Stomach smooth muscle (tissue), 2 donors: ENCODE results near the gene MSS51.

ENCODE experiments used
- H3K27ac ChIP-seq: one replicate; pipeline ENCODE4 v1.7.0; 2013; ENCODE audit warnings: mild to moderate bottlenecking, low read length, inconsistent platforms
- H3K27me3 ChIP-seq, 2 donors: one replicate each; pipeline ENCODE4 v1.7.0; 2013; ENCODE audit warnings: low read length in 2 of 2; ENCODE audit not compliant: insufficient read depth in 2 of 2, control insufficient read depth in 1 of 2
- H3K36me3 ChIP-seq, 2 donors: one replicate each; pipeline ENCODE4 v1.7.0; 2013; ENCODE audit warnings: low read length in 2 of 2; ENCODE audit not compliant: control insufficient read depth in 2 of 2, insufficient read depth in 2 of 2
- H3K4me1 ChIP-seq: one replicate; pipeline ENCODE4 v1.7.0; 2013; ENCODE audit warnings: low read length; ENCODE audit not compliant: control insufficient read depth, insufficient read depth
- H3K4me3 ChIP-seq, 2 donors: one replicate each; pipeline ENCODE4 v1.7.0; 2013; ENCODE audit warnings: low read length in 2 of 2
- H3K9ac ChIP-seq, 2 donors: one replicate each; pipeline ENCODE4 v1.7.0; 2013; ENCODE audit warnings: low read length in 2 of 2, mild to moderate bottlenecking in 1 of 2
- H3K9me3 ChIP-seq, 2 donors: one replicate each; pipeline ENCODE4 v1.7.0; 2013; ENCODE audit warnings: low read length in 2 of 2; ENCODE audit not compliant: control insufficient read depth in 2 of 2
- donor health status: healthy.
- donor health status: Pancreatic carcinoma.

Gene MSS51

GRCh38 chr10:73433538-73433867, at the start of gene MSS51:
MSS51 (minus strand) TSS chr10:73433561; CDS start chr10:73428284, 5,277 bp downstream.
- Histone ChIP-seq H3K27ac (no peak within 1 kb of the TSS), H3K4me3 (no peak within 1 kb of the TSS), H3K9me3 (no peaks in the 10 kb centered on the region), H3K9ac (no peak within 1 kb of the TSS), H3K36me3 (peaks cover 21 to 22% of the 10 kb centered on the region in 2 donors), H3K27me3 (no peaks in the 10 kb centered on the region), H3K4me1 (no peaks in the 10 kb centered on the region)

- H3K27me3 ChIP-seq = no peaks in the 10 kb centered on the region
- peaks cover 20 to 23% of the 10 kb centered on the region in 2 donors for H3K36me3 ChIP-seq
- H3K4me1 ChIP-seq = no peaks in the 10 kb centered on the region
- no peak overlapping the region for H3K9ac ChIP-seq
- H3K9me3 ChIP-seq = no peaks in the 10 kb centered on the region
- H3K27ac ChIP-seq = no peak overlapping the region
- H3K4me3 ChIP-seq = no peak overlapping the region
These were observed 46.8 kb upstream of the MSS51 start for GRCh38 chr10:73480158-73480557.

- Histone ChIP-seq H3K27ac (no peak overlapping the region), H3K9me3 (no peaks in the 10 kb centered on the region), H3K4me3 (no peak overlapping the region), H3K27me3 (no peaks in the 10 kb centered on the region), H3K9ac (no peak overlapping the region), H3K36me3 (peaks cover 20 to 28% of the 10 kb centered on the region in 2 donors), H3K4me1 (no peaks in the 10 kb centered on the region)
These were observed 45.3 kb upstream of the MSS51 start for GRCh38 chr10:73478636-73479035.

- no peak overlapping the region for H3K27ac ChIP-seq
- peaks cover 27 to 39% of the 10 kb centered on the region in 2 donors for H3K36me3 ChIP-seq
- no peaks in the 10 kb centered on the region for H3K4me1 ChIP-seq
These were observed 37.9 kb upstream of the MSS51 start for GRCh38 chr10:73471226-73471625.

GRCh38 chr10:73469579-73469978, 36.2 kb upstream of the MSS51 start:
- H3K27me3 ChIP-seq = no peaks in the 10 kb centered on the region
- H3K36me3 ChIP-seq = peaks cover 17 to 41% of the 10 kb centered on the region in 2 donors
- H3K9me3 ChIP-seq = no peaks in the 10 kb centered on the region
- no peak overlapping the region for H3K9ac ChIP-seq
- H3K27ac ChIP-seq = no peak overlapping the region
- H3K4me3 ChIP-seq = no peak overlapping the region
- H3K4me1 ChIP-seq = no peaks in the 10 kb centered on the region

More at GRCh38 chr10:73471226-73471625, 37.9 kb upstream of the MSS51 start:
- H3K27me3 ChIP-seq = no peaks in the 10 kb centered on the region
- no peaks in the 10 kb centered on the region for H3K9me3 ChIP-seq
- no peak overlapping the region for H3K4me3 ChIP-seq
- H3K9ac ChIP-seq = no peak overlapping the region

- Histone ChIP-seq H3K4me1 (no peaks in the 10 kb centered on the region), H3K36me3 (peaks cover 11 to 40% of the 10 kb centered on the region in 2 donors), H3K27me3 (no peaks in the 10 kb centered on the region), H3K27ac (no peak overlapping the region), H3K9me3 (no peaks in the 10 kb centered on the region), H3K9ac (no peak overlapping the region), H3K4me3 (no peak overlapping the region)
These were observed 33.8 kb upstream of the MSS51 start for GRCh38 chr10:73467206-73467605.

GRCh38 chr10:73465978-73466726, 32.8 kb upstream of the MSS51 start:
- Histone ChIP-seq H3K4me1 (no peaks in the 10 kb centered on the region), H3K9me3 (no peaks in the 10 kb centered on the region), H3K9ac (no peak overlapping the region), H3K27ac (no peak overlapping the region), H3K27me3 (no peaks in the 10 kb centered on the region), H3K36me3 (peaks cover 12 to 38% of the 10 kb centered on the region in 2 donors), H3K4me3 (no peak overlapping the region)

GRCh38 chr10:73460897-73461296, 27.5 kb upstream of the MSS51 start:
- Histone ChIP-seq H3K4me3 (no peak overlapping the region), H3K27ac (no peak overlapping the region), H3K4me1 (no peaks in the 10 kb centered on the region), H3K9me3 (no peaks in the 10 kb centered on the region), H3K27me3 (no peaks in the 10 kb centered on the region), H3K36me3 (peaks cover 3 to 9% of the 10 kb centered on the region in 2 donors), H3K9ac (no peak overlapping the region)

- no peaks in the 10 kb centered on the region for H3K9me3 ChIP-seq
- H3K27ac ChIP-seq = no peak overlapping the region
- no peaks in the 10 kb centered on the region for H3K4me1 ChIP-seq
- no peaks in the 10 kb centered on the region for H3K27me3 ChIP-seq
- peaks cover 3% of the 10 kb centered on the region in 2 donors for H3K36me3 ChIP-seq
- no peak overlapping the region for H3K4me3 ChIP-seq
- H3K9ac ChIP-seq = no peak overlapping the region
These were observed 26.4 kb upstream of the MSS51 start for GRCh38 chr10:73459683-73460314.

GRCh38 chr10:73456187-73456890, 23.0 kb upstream of the MSS51 start:
- H3K9ac ChIP-seq = no peak overlapping the region
- peaks cover 0 to 6% of the 10 kb centered on the region in 2 donors for H3K36me3 ChIP-seq
- H3K4me3 ChIP-seq = no peak overlapping the region
- no peaks in the 10 kb centered on the region for H3K9me3 ChIP-seq
- no peaks in the 10 kb centered on the region for H3K27me3 ChIP-seq
- H3K27ac ChIP-seq = no peak overlapping the region
- no peaks in the 10 kb centered on the region for H3K4me1 ChIP-seq
